Activated T-helper 1 cell treated with anti-CD3 and anti-CD28 coated beads, Interleukin-12 subunit alpha, Interleukin-12 subunit beta, Interleukin-2, Interleukin-4 antibody, amounts not matched to agents 30 ng/mL and 10 ng/mL and 1 ng/mL, durations not matched to agents 14 hours and 24 hours and 36 hours (primary cell): ENCODE data around the gene VEGFB. TPM values are rescaled to one million over a fixed set of nuclear protein-coding genes. Genes with fewer than 3 reads are reported as not detected.
A peak's percentile ranks its signal among the peaks of the same experiment; 100 is the strongest.

Experiments
- DNase-seq: peaks from one replicate; pipeline ENCODE4 v3.0.0; 2021; ENCODE audit warnings: low spot score
- H3K27ac Mint-ChIP-seq: one replicate; pipeline ENCODE4 v1.8.0; 2021; ENCODE audit warnings: mild to moderate bottlenecking, mixed read lengths
- H3K27me3 Mint-ChIP-seq: one replicate; pipeline ENCODE4 v1.8.0; 2022; ENCODE audit warnings: mild to moderate bottlenecking, moderate library complexity, mixed read lengths; ENCODE audit not compliant: insufficient read depth
- H3K36me3 Mint-ChIP-seq: one replicate; pipeline ENCODE4 v1.8.0; 2021; ENCODE audit warnings: low read depth, mixed read lengths
- H3K4me1 Mint-ChIP-seq: one replicate; pipeline ENCODE4 v1.8.0; 2021; ENCODE audit warnings: low read depth, mixed read lengths
- H3K4me3 Mint-ChIP-seq: one replicate; pipeline ENCODE4 v1.8.0; 2021; ENCODE audit warnings: mild to moderate bottlenecking, moderate library complexity, mixed read lengths
- H3K9me3 Mint-ChIP-seq: one replicate; pipeline ENCODE4 v1.8.0; 2021; ENCODE audit warnings: mixed read lengths
- intact Hi-C: fragments of 100-400 bp; cut with micrococcal nuclease; formaldehyde crosslinking; loops from one replicate; pipeline ENCODE4 v1.15.1; 2024
- total RNA-seq: library from RNA; stranded (reverse); gene quantifications from 2 replicates; pipeline ENCODE4 v1.2.3, GENCODE V29; 2022

VEGFB gene
- total RNA-seq, 1 donor from 2014 or later = 60.2 TPM

GRCh38 chr11:64229744-64230170, 4.6 kb upstream of the VEGFB start:
- Mint-ChIP-seq H3K4me3 (peak overlapping the region; percentile 88), H3K27ac (peak overlapping the region; percentile 72), H3K4me1 (peaks cover 25% of the 10 kb centered on the region), H3K36me3 (peaks cover 1% of the 10 kb centered on the region), H3K27me3 (no peaks in the 10 kb centered on the region), H3K9me3 (no peaks in the 10 kb centered on the region)
- intact Hi-C loops = loop anchor here (1.0 kb wide), 8 partner anchors 12 to 255 kb away; partner anchors contain the start of genes BAD, COX8A, ESRRA and FKBP2
- no peak for DNase-seq

GRCh38 chr11:64230171-64230984, 4.0 kb upstream of the VEGFB start, which contains the start of gene DNAJC4:
Gene DNAJC4, plus strand, starts transcription at chr11:64230548. Its CDS starts 307 bp downstream, at chr11:64230855.
- H3K9me3 Mint-ChIP-seq = no peaks in the 10 kb centered on the region
- intact Hi-C loops = loop anchor here (1.0 kb wide), 8 partner anchors 11 to 256 kb away; partner anchors contain the start of genes BAD, COX8A, ESRRA and FKBP2
- peak within 1 kb of the TSS; percentile 88 for H3K4me3 Mint-ChIP-seq
- peaks cover 23% of the 10 kb centered on the region for H3K4me1 Mint-ChIP-seq
- peaks cover 1% of the 10 kb centered on the region for H3K36me3 Mint-ChIP-seq
- DNase-seq = peak; percentile 93
- H3K27ac Mint-ChIP-seq = peak within 1 kb of the TSS; percentile 72
- H3K27me3 Mint-ChIP-seq = no peaks in the 10 kb centered on the region

- no peaks in the 10 kb centered on the region for H3K27me3 Mint-ChIP-seq
- peaks cover 1% of the 10 kb centered on the region for H3K36me3 Mint-ChIP-seq
- peak overlapping the region; percentile 88 for H3K4me3 Mint-ChIP-seq
- DNase-seq = no peak
- peak overlapping the region; percentile 44 for H3K27ac Mint-ChIP-seq
- peaks cover 28% of the 10 kb centered on the region for H3K4me1 Mint-ChIP-seq
- intact Hi-C loops = loop anchor here (1.0 kb wide), 8 partner anchors 10 to 257 kb away; partner anchors contain the start of genes BAD, COX8A, ESRRA and FKBP2
- no peaks in the 10 kb centered on the region for H3K9me3 Mint-ChIP-seq
Measured at GRCh38 chr11:64230985-64231365, 3.4 kb upstream of the VEGFB start.

DNA sequence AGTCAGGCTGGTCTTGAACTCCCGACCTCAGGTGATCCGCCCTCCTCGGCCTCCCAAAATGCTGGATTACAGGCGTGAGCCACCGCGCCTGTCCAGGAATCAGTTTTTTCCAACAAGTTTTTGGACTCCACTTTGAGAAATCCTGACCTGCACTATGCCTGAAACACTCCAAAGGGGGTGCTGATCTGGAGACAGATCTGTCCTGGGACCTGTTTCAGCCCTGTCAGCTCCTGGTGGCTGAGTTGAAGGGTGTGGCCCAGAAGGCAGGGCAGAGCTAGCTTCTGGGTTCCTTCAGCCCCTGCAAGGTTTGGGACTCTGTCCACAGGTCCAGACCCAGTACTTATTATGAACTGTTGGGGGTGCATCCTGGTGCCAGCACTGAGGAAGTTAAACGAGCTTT, 2.8 kb upstream of the VEGFB start:
- intact Hi-C loops = no loop called here
- no peaks in the 10 kb centered on the region for H3K9me3 Mint-ChIP-seq
- peaks cover 1% of the 10 kb centered on the region for H3K36me3 Mint-ChIP-seq
- DNase-seq = no peak
- H3K4me1 Mint-ChIP-seq = peaks cover 28% of the 10 kb centered on the region
- H3K27ac Mint-ChIP-seq = peak overlapping the region; percentile 44
- no peaks in the 10 kb centered on the region for H3K27me3 Mint-ChIP-seq
- peak overlapping the region; percentile 88 for H3K4me3 Mint-ChIP-seq

DNA sequence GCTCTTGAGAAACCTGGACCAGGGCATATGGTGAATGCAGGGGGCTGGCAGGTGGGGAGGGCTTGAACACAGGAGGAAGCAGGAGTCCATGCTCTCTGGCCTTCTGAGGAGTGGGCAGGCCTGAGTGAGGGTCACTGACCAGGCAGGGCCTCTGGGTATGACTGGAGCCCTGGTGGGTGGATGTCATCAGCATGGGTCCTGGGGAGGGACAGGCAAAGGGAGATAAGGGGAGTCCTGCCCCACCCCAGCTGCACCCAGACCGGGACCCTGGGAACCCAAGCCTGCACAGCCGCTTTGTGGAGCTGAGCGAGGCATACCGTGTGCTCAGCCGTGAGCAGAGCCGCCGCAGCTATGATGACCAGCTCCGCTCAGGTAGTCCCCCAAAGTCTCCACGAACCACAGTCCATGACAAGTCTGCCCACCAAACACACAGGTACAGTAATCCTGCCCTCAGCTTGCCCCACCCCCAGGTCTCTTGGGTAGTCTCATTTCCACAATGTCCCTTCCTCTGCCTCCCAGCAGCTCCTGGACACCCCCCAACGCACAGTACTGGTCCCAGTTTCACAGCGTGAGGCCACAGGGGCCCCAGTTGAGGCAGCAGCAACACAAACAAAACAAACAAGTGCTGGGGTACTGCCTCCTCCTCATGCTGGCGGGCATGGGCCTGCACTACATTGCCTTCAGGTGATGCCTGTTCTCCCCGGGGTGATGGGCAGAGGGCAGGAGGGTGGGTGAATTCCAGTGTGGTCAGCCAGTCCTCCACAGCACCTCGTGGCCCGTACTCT, 2.0 kb upstream of the VEGFB start:
- H3K4me1 Mint-ChIP-seq = peaks cover 23% of the 10 kb centered on the region
- intact Hi-C loops = no loop called here
- peak overlapping the region; percentile 88 for H3K4me3 Mint-ChIP-seq
- H3K27me3 Mint-ChIP-seq = no peaks in the 10 kb centered on the region
- H3K27ac Mint-ChIP-seq = peak overlapping the region; percentile 49
- no peak for DNase-seq
- no peaks in the 10 kb centered on the region for H3K9me3 Mint-ChIP-seq
- peaks cover 7% of the 10 kb centered on the region for H3K36me3 Mint-ChIP-seq

DNA sequence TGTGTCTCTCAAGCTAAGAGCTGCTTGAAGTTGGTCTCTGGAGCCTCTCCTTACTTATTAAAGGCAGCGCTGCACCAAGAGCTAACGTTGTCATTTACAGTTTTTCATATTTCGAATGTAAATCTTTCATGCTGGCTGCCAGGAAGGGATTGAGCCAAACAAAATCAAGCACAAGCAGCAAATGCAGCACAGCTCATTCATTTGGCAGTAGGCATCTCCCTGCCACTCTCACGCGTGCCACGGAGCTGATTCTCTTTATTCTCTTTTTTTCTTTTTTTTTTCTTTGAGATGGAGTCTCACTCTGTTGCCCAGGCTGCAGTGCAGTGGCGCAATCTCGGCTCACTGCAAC, 1.4 kb upstream of the VEGFB start:
- peaks cover 19% of the 10 kb centered on the region for H3K4me1 Mint-ChIP-seq
- peaks cover 9% of the 10 kb centered on the region for H3K36me3 Mint-ChIP-seq
- no peaks in the 10 kb centered on the region for H3K9me3 Mint-ChIP-seq
- DNase-seq = no peak
- intact Hi-C loops = no loop called here
- H3K4me3 Mint-ChIP-seq = peak overlapping the region; percentile 88
- H3K27ac Mint-ChIP-seq = no peak overlapping the region
- no peaks in the 10 kb centered on the region for H3K27me3 Mint-ChIP-seq

DNA sequence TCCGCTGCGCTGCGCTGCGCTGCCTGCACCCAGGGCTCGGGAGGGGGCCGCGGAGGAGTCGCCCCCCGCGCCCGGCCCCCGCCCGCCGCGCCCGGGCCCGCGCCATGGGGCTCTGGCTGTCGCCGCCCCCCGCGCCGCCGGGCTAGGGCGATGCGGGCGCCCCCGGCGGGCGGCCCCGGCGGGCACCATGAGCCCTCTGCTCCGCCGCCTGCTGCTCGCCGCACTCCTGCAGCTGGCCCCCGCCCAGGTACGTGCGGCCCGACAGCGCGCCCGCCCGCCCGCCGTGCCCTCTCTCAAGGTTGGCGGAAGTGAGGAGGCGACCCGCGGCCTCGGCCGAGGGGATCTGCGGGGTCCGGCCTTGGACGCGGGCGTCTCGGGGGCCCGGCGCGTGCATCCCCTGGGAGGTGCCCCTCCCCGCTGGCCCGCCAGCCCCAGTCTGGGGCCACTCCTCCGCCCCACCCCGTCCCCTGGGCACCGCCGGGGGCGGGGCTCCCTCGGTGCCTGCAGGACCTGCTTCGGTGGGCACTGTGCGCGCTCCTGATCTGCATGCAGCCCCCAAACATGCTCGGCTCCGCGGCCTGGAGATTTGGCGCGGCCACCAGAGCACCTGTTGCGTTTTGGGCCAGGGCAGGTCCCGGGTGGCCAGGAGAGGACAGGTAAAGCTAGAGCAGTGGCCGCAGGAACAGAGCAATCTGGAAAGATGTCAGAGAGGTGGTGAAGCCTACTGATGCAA, 429 bp downstream of the VEGFB start:
- H3K27ac Mint-ChIP-seq = peak overlapping the region; percentile 67
- H3K36me3 Mint-ChIP-seq = peaks cover 13% of the 10 kb centered on the region
- H3K9me3 Mint-ChIP-seq = no peaks in the 10 kb centered on the region
- intact Hi-C loops = loop anchor here (1.0 kb wide), 1 partner anchor 9 kb away; the partner anchor contains the start of genes NUDT22 and TRPT1
- H3K4me1 Mint-ChIP-seq = peaks cover 19% of the 10 kb centered on the region
- DNase-seq = peak; percentile 56
- no peaks in the 10 kb centered on the region for H3K27me3 Mint-ChIP-seq
- peak overlapping the region; percentile 87 for H3K4me3 Mint-ChIP-seq

GRCh38 chr11:64235437-64236161, 1.2 kb downstream of the VEGFB start:
- intact Hi-C loops = no loop called here

GRCh38 chr11:64237484-64237951, 3.1 kb downstream of the VEGFB start:
- DNase-seq = no peak
- Mint-ChIP-seq H3K4me1 (peaks cover 28% of the 10 kb centered on the region), H3K36me3 (peaks cover 16% of the 10 kb centered on the region), H3K4me3 (no peak overlapping the region), H3K27ac (no peak overlapping the region), H3K27me3 (no peaks in the 10 kb centered on the region), H3K9me3 (no peaks in the 10 kb centered on the region)
- intact Hi-C loops = no loop called here

More at GRCh38 chr11:64235437-64236161, 1.2 kb downstream of the VEGFB start:
- no peaks in the 10 kb centered on the region for H3K27me3 Mint-ChIP-seq
- H3K4me3 Mint-ChIP-seq = peak overlapping the region; percentile 87
- no peaks in the 10 kb centered on the region for H3K9me3 Mint-ChIP-seq
- no peak for DNase-seq
- peak overlapping the region; percentile 64 for H3K27ac Mint-ChIP-seq
- peaks cover 15% of the 10 kb centered on the region for H3K36me3 Mint-ChIP-seq
- H3K4me1 Mint-ChIP-seq = peaks cover 24% of the 10 kb centered on the region

DNA sequence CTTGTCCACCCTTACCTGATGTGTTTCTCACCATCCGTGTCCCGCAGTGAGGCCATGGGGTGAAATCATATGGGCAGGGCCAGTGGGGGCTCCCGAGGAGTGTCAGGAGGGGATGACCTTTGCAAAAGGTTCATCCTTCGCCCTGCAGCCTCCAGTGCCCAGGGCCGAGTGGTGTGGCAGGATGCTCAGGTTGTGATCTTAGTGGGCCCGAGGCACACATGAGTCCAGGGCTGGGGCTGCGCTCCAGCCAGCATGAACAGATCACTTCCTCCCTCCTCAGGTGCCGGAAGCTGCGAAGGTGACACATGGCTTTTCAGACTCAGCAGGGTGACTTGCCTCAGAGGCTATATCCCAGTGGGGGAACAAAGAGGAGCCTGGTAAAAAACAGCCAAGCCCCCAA, 3.7 kb downstream of the VEGFB start:
- intact Hi-C loops = no loop called here
- no peaks in the 10 kb centered on the region for H3K27me3 Mint-ChIP-seq
- H3K9me3 Mint-ChIP-seq = no peaks in the 10 kb centered on the region
- no peak overlapping the region for H3K27ac Mint-ChIP-seq
- no peak overlapping the region for H3K4me3 Mint-ChIP-seq
- no peak for DNase-seq
- peaks cover 33% of the 10 kb centered on the region for H3K4me1 Mint-ChIP-seq
- peaks cover 20% of the 10 kb centered on the region for H3K36me3 Mint-ChIP-seq

DNA sequence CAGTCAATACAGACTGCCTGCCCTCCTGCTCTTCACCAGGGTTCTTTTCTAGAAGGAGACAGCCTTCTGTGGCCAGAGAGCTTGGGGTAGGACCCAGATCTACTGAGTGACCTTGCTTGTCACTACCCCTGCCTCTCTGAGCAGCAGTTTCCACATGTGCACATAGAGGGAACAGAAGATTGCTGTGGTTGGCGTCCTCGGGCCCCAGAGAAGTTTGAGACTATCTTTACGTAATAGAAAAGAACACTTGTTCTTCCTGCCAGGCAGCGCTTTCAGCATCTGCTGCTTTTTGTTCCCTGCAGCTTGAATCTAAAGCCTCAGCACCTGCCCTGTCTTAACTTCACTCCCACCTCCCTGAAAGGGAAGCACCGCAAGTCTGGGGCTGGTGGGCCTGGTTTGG, 4.6 kb downstream of the VEGFB start:
- no peak for DNase-seq
- Mint-ChIP-seq H3K9me3 (no peaks in the 10 kb centered on the region), H3K27me3 (no peaks in the 10 kb centered on the region), H3K36me3 (peaks cover 21% of the 10 kb centered on the region), H3K4me1 (peaks cover 41% of the 10 kb centered on the region), H3K4me3 (peak overlapping the region; percentile 34), H3K27ac (no peak overlapping the region)
- intact Hi-C loops = no loop called here
